8988T (cell line): ENCODE data around the gene GJA8.
A peak's percentile ranks its signal among the peaks of the same experiment; 100 is the strongest.
"Not testable (repeated sequence)": the region's sequence is repeated elsewhere in the genome, so short reads cannot be mapped to it uniquely, and the experiment has no call there.

Experiments
- DNase-seq: peaks from one replicate; pipeline ENCODE4 v3.0.0; 2011

Gene GJA8

DNA sequence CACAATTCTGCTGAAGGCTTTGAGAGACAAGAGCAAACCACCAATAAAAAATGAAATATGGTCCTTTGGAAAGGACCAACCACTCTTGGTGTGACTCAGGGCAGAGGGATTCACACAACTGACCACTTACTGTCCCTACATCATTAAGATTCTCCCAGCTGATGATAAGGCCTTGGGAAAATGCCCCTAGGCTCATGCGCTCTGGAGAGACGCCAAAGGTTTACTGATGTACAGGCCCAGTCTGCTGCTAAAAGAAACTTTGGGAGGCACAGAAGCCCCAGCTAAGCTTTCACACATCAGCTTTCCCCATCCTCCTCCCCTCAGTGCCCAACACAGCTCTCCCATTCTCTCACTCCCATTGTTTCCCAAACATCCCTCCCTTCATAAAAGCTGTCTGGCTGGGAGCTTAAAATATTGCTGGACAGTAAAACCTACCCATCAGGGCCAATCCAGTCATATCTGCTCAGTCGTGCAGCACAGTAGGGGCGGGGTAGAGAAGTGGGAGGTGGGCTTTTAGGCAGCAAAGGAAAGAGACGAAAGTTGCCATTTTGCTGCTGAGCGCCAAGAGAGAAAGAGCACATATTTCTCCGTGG is at the start of gene GJA8:
Gene GJA8, plus strand, starts transcription at position 543 of the 593 bp plus-strand sequence. CDS start 5,161 bp downstream, outside the sequence.
- no peak for DNase-seq

DNA sequence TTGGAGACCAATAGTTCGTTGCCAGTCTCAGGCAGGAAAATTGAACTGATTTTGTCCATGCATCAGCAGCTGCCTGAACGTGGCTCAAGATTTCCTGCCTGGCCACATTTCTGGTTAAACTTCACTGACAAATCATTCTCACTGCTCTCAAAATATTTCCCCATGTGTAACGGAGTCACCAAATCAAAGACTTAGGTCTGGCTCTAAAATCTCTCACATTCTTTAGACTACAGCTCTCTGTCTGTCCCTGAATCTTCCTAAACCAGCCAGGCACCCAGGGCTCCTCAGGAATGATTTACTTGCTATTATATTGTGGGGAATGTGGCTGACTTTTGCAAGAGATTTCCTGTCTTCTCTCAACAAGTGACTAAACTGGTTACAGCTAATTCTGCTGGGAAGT is 49.2 kb upstream of the GJA8 start:
- DNase-seq = no peak

DNA sequence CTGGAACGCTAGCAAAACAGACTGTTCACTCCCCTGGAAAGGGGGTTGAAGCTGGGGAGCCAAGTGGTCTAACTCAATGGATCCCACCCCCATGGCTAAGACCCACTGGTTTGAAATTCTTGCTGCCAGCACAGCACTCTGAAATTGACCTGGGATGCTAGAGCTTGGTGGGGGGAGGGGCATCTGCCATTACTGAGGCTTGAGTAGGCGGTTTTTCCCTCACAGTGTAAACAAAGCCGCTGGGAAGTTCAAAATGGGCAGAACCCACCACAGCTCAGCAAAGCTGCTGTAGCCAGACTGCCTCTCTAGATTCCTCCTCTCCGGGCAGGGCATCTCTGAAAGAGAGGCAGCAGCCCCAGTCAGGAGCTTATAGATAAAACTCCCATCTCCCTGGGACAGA is 47.6 kb upstream of the GJA8 start:
- not testable (repeated sequence) for DNase-seq

DNA sequence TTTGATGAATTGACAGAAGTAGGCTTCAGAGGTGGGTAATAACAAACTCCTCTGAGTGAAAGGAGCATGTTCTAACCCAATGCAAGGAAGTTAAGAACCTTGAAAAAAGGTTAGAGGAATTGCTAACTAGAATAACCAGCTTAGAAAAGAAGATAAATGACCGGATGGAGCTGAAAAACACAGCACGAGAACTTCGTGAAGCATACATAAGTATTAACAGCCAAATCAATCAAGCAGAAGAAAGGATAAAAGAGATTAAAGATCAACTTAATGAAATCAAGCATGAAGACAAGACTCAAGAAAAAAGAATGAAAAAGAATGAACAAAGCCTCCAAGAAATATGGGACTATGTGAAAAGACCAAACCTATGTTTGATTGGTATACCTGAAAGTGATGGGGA is 46.6 kb upstream of the GJA8 start:
- not testable (repeated sequence) for DNase-seq

DNA sequence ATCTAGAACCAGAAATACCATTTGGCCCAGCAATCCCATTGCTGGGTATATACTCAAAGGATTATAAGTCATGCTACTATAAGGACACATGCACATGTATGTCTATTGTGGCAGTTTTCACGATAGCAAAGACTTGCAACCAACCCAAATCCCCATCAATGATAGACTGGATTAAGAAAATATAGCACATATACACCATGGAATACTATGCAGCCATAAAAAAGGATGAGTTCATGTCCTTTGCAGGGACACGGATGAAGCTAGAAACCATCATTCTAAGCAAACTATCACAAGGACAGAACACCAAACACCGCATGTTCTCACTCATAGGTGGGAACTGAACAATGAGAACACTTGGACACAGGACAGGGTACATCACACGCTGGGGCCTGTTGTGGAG is 35.4 kb upstream of the GJA8 start:
- DNase-seq = not testable (repeated sequence)

DNA sequence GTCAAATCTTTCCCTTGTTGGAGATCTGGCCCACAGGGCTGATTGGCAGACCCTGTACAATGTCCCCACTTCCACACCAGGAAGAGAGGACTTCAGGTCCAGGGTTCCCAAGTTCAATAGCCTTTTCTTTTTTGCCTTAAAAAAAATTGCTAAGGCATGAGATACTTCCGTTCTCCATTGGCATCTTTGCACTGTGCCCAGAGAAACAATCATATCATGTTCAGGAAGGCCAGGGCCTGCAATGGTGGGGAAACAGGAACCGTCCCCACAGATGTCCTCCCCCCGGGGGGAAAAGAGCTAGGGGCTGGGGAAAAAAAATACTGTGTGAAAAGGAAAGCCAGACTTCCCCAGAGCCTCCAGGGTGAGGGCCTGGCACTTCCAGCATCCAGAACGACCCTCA is 24.6 kb upstream of the GJA8 start:
- DNase-seq = no peak

DNA sequence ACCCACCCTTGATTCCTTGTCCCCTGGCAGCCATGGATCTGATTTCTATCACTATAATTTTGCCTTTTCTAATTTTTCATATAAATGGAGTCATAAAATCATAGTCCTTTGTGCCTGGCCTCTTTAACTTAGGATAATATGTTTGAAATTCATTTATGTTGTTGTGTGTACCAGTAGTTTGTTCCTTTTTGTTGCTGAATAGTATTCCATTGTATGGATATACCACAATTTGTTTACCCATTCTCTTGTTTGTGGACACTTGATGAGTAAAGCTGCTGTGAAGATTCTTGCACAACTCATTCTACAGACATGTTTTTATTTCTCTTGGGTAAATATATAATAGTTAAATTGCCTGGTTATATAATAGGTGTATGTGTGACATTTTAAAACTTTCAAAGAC is 22.7 kb upstream of the GJA8 start:
- DNase-seq = no peak

DNA sequence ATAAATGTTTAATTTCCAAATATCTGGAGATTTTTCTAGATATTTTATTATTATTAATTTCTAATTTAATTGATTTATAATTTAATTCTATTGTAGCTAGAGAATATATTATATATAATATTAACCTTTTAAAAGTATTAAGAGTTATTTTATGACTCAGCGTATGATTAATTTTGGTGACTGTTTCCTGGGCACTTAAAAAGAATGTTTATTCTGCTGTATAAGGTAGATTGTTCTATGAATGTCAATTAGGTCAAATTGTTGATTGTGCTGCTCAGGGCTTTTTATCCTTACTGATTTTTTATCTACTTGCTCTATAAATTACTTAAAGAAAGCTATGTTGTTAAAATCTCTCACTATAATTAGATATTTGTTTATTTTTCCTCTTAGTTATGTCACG is 20.1 kb upstream of the GJA8 start:
- no peak for DNase-seq

DNA sequence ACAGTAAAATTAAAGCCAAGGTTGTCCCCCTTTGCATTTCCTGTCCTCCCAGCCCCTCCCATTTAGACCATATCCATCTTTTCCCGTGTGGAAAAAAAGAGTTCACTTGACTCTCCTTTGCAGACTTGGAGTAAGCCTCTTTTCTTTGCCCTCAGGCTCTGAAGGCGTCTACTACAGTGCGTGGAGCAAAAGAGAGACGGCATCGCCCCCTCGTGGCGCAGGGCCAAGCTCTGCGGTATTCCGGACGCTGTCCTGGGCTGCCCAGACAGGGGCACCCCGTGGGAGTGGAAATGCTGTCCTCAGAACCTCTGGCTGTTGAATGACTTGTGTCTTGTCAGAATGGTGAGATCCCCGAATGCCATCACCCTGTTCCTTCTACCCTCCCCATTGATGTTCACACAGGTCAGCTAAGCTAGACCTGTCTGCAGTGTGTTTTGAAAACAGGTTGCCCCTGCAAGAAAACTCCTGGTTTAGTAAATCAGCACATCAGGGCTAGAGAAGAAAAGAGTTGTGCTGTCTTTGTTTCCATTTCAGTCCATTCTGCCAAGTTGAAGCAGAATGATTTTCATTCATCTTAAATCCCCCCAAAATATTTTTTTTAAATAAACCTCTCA is 12.3 kb upstream of the GJA8 start:
- DNase-seq = peak; percentile 53

DNA sequence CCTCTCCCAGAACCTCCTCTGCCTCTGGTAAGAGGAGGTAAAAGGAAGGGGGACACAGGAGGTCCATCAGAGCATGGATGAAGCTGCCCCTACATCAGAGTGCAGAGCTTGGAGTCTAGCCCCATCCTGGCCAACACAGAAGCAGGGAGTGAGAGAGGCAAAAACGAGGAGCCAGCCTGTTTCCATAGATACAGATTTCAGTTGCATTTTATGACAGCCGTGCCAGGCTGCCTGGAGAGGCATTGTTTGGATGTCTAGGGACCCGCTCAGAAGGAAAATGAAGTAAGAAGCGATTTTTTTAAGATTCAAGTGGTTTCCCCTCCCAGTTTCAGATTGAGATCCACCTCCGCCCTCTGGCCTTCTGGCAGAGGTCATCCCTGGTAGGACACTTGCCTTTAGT is 11.5 kb upstream of the GJA8 start:
- no peak for DNase-seq

DNA sequence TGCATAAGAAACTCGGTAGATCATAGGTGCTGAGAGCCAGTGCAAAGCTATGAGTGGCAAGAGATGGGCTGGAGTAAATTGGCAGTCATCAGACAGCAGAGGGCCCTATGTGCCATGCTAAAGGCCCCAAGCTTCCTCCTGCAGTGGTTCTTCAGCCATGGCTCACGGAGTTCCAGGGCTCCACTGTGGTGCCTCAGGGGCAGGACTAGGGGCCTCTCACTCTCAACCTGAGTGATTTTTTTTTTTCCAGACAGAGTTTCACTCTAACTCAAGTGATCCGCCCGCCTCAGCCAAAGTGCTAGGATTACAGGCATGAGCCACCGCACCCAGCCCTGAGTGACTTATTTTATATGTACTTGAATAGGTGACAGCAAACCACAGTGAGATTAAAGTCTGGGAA is 10.4 kb upstream of the GJA8 start:
- peak; percentile 26 for DNase-seq

DNA sequence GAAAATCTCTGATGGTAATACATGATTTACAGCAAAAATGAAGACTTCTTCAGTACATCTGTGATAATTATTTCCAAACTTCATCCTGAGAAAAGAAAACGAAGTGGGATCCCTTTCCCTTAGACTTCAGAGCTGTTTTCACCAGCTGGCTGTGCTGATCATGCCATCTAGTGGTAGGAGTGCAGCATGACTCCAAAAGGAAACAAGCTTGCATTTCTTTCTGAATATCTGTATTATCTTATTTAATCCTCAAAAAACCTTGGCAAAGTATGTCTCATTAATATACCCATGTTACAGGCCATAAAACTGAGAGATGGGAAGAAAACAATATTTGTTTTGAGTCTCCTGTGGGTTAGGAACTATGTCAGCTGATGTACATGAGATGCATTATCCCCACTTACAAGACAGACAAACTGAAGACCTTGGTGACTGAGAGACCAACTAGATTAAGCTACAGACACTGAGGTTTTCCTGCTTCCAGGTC is 9.8 kb upstream of the GJA8 start:
- DNase-seq = no peak

DNA sequence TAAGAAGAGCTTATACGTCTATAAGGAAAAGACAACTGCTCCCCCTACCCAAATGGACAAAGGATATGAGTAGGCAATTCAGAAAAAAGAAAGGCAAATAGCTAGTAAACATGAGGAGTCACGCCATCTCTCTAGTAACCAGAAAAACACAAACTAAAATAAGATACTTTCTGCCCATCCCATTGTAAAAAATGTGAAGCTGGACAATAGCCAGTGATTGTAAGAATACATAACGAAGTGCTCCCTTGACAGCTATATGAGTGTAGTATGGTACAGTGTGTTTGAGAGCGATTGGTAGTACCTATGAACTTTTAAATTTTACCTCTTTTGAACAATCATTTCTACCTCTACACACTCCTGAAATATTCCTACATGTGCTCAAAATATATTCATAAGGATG is 7.5 kb upstream of the GJA8 start:
- no peak for DNase-seq

DNA sequence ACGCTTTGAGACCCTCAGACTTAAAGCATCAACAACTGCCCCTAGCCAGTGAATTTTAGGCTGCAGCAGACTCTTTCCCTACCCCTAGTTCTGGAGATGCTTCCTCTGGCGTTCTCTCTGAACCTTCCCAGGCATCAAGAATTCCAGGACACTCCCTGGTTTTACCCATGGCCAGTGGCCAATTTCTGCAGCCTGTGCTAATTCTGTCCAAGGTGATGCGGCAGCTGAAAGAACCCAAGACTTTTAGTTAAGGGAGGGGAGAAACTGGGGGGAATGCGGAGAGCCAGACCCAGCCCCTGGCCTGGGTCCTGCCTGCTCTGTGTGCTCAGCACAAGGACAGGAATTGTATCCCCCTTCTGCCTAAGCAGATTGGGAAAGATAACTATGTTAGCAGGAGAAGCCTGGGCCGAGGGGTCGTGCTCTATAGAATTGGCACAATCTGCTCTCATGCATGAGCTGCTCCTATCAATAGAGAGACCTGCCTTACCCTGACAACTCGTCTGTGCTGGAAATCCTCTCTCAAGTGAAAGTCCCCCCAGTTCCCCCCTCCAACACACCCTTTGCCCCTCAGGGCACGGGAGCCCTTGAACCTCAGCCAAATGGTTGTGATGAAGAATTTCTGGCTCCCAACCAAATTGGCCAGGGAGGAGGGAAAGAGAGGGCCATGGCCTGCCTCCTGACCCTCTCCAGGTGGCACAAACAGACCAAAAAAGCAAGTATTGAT is 5.4 kb upstream of the GJA8 start:
- DNase-seq = no peak

DNA sequence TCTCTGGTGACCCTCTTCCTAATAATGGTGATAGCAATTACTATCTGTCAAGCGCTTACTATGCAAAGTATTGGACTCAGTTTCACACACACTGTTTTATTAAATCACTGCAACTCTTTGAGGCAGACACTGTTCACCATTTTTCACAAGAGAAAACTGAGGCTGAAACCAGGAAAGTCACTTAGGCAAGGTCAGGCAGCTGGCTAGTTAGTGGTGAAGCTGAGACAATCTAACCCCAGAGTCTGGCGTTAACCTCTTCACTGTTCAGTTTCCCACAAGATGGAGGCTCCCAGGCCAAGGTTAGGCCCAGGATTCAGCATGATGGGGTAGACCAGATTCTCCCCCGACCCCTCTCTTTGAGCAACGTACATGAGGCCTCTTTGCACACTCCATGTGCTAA is 4.8 kb upstream of the GJA8 start:
- no peak for DNase-seq

DNA sequence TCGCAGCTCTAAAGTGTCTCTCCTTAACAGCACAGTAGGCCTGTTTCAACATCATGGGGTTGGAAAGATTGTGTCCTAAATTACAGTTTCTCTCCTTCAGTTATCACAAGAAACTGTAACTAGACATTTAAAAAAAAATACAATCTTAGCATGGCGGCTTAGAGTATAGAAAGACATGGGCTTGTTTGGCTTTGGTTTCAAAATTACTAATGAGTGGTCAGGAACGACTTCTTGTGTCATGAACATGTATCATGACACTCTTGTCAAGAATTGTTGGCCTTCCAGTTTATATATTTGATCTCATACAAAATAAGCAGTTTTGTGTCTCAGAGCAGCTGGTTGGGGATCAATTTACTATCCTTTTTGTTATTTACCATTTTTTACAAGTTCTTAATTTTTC is 2.1 kb downstream of the GJA8 start:
- DNase-seq = no peak

DNA sequence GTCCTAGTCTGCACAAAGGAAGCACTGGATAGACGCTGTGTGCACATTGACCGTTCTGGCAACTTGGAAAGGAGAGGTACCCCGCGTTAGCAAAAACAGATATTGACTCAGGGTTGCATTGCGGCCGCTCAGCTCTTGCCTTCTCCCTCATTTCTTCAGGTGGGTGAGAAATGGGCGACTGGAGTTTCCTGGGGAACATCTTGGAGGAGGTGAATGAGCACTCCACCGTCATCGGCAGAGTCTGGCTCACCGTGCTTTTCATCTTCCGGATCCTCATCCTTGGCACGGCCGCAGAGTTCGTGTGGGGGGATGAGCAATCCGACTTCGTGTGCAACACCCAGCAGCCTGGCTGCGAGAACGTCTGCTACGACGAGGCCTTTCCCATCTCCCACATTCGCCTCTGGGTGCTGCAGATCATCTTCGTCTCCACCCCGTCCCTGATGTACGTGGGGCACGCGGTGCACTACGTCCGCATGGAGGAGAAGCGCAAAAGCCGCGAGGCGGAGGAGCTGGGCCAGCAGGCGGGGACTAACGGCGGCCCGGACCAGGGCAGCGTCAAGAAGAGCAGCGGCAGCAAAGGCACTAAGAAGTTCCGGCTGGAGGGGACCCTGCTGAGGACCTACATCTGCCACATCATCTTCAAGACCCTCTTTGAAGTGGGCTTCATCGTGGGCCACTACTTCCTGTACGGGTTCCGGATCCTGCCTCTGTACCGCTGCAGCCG is 5.4 kb downstream of the GJA8 start:
- DNase-seq = no peak

DNA sequence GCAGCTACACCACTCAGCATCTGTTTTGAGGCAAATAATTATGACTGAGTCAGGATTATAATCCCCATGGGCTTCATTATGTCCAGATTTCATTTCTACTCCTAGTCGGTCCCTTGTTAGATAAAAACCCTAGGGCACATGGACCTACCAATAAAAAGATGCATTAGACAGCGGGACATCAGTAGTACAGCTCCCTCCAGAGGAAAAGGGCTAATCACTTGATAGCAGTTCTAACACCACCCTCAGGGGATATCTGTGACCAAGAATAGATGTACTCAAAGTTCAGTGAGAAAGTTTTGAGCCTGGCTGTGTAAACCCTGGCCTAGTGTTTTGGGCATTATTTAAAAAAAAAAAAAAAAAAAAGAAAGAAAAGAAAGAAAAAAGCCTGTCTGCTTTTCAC is 10.0 kb downstream of the GJA8 start:
- DNase-seq = no peak

DNA sequence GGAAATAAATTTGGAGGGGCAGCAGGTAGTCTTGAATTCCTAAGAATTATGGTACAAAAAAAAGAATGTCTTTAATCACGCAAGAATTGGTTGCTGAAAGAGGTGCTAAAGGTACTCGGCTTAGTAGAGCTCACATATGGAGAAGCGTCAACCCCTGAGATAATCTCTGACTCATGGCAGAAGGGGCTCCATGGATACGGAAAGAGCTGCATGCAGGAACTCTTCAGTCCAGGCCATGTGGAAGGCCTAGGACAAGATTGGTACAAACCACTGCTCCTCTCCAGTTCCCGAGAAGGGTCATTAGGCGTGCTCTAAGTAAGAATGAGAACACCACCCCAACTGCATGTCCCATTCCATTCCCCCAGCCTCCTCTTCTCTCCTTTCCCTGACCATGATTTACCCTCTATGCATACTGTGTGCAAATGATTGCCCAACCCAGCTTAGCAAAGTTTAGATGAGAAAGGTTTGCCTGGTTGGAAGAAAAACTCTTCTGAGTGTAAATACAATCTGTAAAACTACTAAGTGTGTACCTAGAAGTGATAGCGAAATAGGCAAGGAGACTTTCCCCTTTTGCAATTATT is 10.9 kb downstream of the GJA8 start:
- no peak for DNase-seq

DNA sequence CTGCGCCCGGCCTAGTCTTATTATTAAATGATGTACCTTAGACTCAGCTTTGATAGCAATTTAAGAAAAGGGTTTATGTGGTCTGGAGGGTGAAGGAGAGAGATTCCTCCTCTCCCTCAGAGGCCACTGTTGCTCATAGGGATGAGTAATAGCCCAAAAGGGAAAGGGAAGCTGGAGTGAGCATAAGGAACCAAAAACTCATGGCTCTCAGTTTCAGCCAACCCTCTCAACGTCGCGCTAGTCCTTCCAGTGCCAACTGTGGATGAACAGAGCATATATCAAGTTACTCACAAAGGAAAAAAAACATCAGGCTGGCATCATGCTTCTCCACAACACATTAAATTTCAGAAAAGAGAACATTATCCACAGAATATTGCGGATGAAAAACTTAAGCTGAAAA is 17.3 kb downstream of the GJA8 start:
- DNase-seq = no peak

DNA sequence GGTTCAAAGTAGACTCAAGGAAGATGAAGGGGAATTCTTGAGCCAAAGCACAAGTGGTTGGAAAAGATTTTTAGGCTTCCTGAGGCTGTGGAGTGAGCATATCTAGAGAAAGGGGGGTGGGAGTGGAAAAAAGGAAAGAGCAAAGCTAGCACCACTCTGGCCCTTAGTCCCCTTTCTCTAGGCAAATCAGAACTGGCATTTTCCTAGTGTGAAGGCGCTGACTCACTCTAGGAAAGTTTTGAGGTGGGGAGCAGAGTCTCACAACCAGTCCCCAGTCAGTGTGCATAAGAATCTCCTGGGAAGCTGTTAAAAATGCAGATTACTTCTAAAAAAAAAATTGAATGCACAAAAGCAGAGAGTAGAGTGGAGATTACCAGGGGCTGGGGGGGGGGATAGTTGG is 22.2 kb downstream of the GJA8 start:
- no peak for DNase-seq

DNA sequence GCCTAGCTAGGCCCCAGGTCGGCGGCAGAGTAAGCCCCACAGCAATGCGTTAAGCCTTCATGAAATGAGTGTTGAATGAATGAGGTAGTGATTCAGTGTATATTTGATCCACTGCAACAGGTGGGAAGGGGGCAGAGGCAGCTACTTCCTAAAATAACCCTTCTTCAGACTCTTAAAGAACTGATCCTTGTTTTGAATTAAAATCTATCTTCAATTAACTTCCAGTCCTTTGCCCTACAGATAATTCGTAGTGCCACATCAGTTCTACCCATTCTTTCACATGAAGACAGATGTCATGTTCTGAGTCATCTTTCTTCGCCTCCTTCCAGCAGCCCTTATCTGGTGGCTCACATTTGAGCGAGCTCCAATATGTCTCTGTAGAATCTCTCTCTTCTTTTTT is 24.6 kb downstream of the GJA8 start:
- DNase-seq = not testable (repeated sequence)

DNA sequence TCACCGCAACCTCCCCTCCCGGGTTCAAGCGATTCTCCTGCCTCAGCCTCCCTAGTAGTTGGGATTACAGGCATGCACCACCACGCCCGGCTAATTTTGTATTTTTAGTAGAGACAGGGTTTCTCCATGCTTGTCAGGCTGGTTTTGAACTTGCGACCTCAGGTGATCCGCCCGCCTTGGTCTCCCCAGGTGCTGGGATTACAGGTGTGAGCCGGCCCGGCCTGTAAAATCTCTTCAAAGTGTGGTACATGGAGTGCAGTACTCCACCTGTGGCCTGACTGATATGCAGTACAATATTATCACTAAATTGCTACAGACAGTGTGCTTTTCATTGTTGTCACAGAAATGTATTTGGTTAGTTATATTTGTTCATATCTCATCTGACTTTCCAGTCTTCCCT is 25.1 kb downstream of the GJA8 start:
- not testable (repeated sequence) for DNase-seq
